Trophoblast cell (in vitro differentiated cells and primary cell): ENCODE data around the gene HDGFL2.

Experiments
- DNase-seq, 2 donors: peaks; one replicate each; pipeline ENCODE4 v3.0.0-alpha.2; 2016
- H2AFZ ChIP-seq: 2 replicates; pipeline ENCODE4 v1.6.1; 2013; ENCODE audit warnings: low read length, moderate library complexity, mild to moderate bottlenecking; ENCODE audit not compliant: insufficient read depth, poor library complexity
- H2AK5ac ChIP-seq: 2 replicates; pipeline ENCODE4 v1.6.1; 2013; ENCODE audit warnings: mild to moderate bottlenecking, low read length
- H2BK120ac ChIP-seq: 2 replicates; pipeline ENCODE4 v1.6.1; 2013; ENCODE audit warnings: low read length, mild to moderate bottlenecking, moderate library complexity; ENCODE audit not compliant: insufficient read depth, poor library complexity
- H2BK12ac ChIP-seq: 2 replicates; pipeline ENCODE4 v1.6.1; 2013; ENCODE audit warnings: mild to moderate bottlenecking, low read length, moderate library complexity
- H2BK5ac ChIP-seq: 2 replicates; pipeline ENCODE4 v1.6.1; 2013; ENCODE audit warnings: low read length, low read depth, moderate library complexity, mild to moderate bottlenecking; ENCODE audit not compliant: poor library complexity
- H3K14ac ChIP-seq: 2 replicates; pipeline ENCODE4 v1.6.1; 2013; ENCODE audit warnings: mild to moderate bottlenecking, low read length
- H3K18ac ChIP-seq: 2 replicates; pipeline ENCODE4 v1.6.1; 2013; ENCODE audit warnings: mild to moderate bottlenecking, low read length
- H3K23ac ChIP-seq: 2 replicates; pipeline ENCODE4 v1.6.1; 2013; ENCODE audit warnings: low read length
- H3K27ac ChIP-seq: 2 replicates; pipeline ENCODE4 v1.5.1; 2013; ENCODE audit warnings: low read depth, mild to moderate bottlenecking, inconsistent platforms, low read length, moderate library complexity
- H3K27me3 ChIP-seq: 2 replicates; pipeline ENCODE4 v1.6.1; 2013; ENCODE audit warnings: inconsistent platforms, mild to moderate bottlenecking, low read length, moderate library complexity; ENCODE audit not compliant: insufficient read depth
- H3K36me3 ChIP-seq, 2 experiments: 1 replicate in 1 of 2; 2 replicates in 1 of 2; pipeline ENCODE4 v1.6.1; 2013; ENCODE audit warnings: low read length in 2 of 2, mild to moderate bottlenecking in 2 of 2, moderate library complexity in 1 of 2; ENCODE audit not compliant: insufficient read depth in 2 of 2, control insufficient read depth in 1 of 2
- H3K4ac ChIP-seq: 2 replicates; pipeline ENCODE4 v1.6.1; 2013; ENCODE audit warnings: low read depth, mild to moderate bottlenecking, low read length, moderate library complexity
- H3K4me1 ChIP-seq, 2 experiments: 1 replicate in 1 of 2; 2 replicates in 1 of 2; pipeline ENCODE4 v1.6.1; 2013; ENCODE audit warnings: low read length in 2 of 2, mild to moderate bottlenecking in 2 of 2, moderate library complexity in 1 of 2; ENCODE audit not compliant: insufficient read depth in 2 of 2, control insufficient read depth in 1 of 2
- H3K4me2 ChIP-seq: 2 replicates; pipeline ENCODE4 v1.6.1; 2013; ENCODE audit warnings: inconsistent platforms, mild to moderate bottlenecking, low read length, moderate library complexity
- H3K4me3 ChIP-seq: 2 replicates; pipeline ENCODE4 v1.5.1; 2013; ENCODE audit warnings: mild to moderate bottlenecking, low read depth, low read length, inconsistent platforms
- H3K79me1 ChIP-seq: one replicate; pipeline ENCODE4 v1.6.1; 2013; ENCODE audit warnings: low read length
- H3K79me2 ChIP-seq: 2 replicates; pipeline ENCODE4 v1.6.1; 2013; ENCODE audit warnings: low read length, mild to moderate bottlenecking; ENCODE audit not compliant: control insufficient read depth, insufficient read depth, poor library complexity
- H3K9ac ChIP-seq: 2 replicates; pipeline ENCODE4 v1.6.1; 2013; ENCODE audit warnings: mild to moderate bottlenecking, low read length
- H3K9me3 ChIP-seq: 2 replicates; pipeline ENCODE4 v1.6.1; 2013; ENCODE audit warnings: low read depth, mild to moderate bottlenecking, control low read depth, inconsistent platforms, low read length; ENCODE audit not compliant: insufficient read depth
- H4K12ac ChIP-seq: 2 replicates; pipeline ENCODE4 v1.6.1; 2013; ENCODE audit warnings: low read depth, mild to moderate bottlenecking, low read length, moderate library complexity
- H4K8ac ChIP-seq: 2 replicates; pipeline ENCODE4 v1.6.1; 2013; ENCODE audit warnings: low read depth, mild to moderate bottlenecking, low read length, moderate library complexity
- H4K91ac ChIP-seq: one replicate; pipeline ENCODE4 v1.6.1; 2013; ENCODE audit warnings: low read depth, mild to moderate bottlenecking, low read length, moderate library complexity
- WGBS: extraction: QIAGEN DNeasy Blood & Tissue Kit; methylation state at CpG from one replicate; pipeline ENCODE4 v1.1.7; 2013; ENCODE audit warnings: missing lambda C conversion rate; ENCODE audit not compliant: insufficient read length, insufficient coverage; ENCODE audit errors: extremely low coverage; 5-methylcytosine and 5-hydroxymethylcytosine counted together

The HDGFL2 gene

GRCh38 chr19:4443188-4443587, 28.9 kb upstream of the HDGFL2 start:
- Histone ChIP-seq H4K8ac (no peak overlapping the region), H4K12ac (no peak overlapping the region), H3K18ac (no peak overlapping the region), H3K4me2 (no peak overlapping the region), H3K9me3 (peaks cover 3% of the 10 kb centered on the region), H3K27me3 (no peaks in the 10 kb centered on the region), H4K91ac (no peak overlapping the region), H3K23ac (no peak overlapping the region), H3K27ac (no peak overlapping the region), H2BK12ac (no peak overlapping the region), H3K4me1 (no peaks in the 10 kb centered on the region), H2AFZ (no peak overlapping the region), H3K4me3 (no peak overlapping the region), H2BK5ac (no peak overlapping the region), H3K79me1 (no peaks in the 10 kb centered on the region), H3K14ac (no peak overlapping the region), H3K9ac (no peak overlapping the region), H3K4ac (no peak overlapping the region), H3K79me2 (no peaks in the 10 kb centered on the region), H3K36me3 (peaks cover 78% of the 10 kb centered on the region in 2 experiments), H2BK120ac (no peak overlapping the region), H2AK5ac (no peak overlapping the region)
- no CpG with 5 or more reads among the region's 15 CpGs for WGBS
- no peak for DNase-seq

GRCh38 chr19:4443966-4444764, 27.9 kb upstream of the HDGFL2 start:
- H3K4me3 ChIP-seq = no peak overlapping the region
- no CpG with 5 or more reads among the region's 20 CpGs for WGBS
- no peaks in the 10 kb centered on the region for H3K27me3 ChIP-seq
- no peak overlapping the region for H3K27ac ChIP-seq
- H3K4me1 ChIP-seq = no peaks in the 10 kb centered on the region
- no peak overlapping the region for H3K4me2 ChIP-seq
- no peak overlapping the region for H2AK5ac ChIP-seq
- H3K18ac ChIP-seq = no peak overlapping the region
- H3K23ac ChIP-seq = no peak overlapping the region
- H3K9me3 ChIP-seq = peaks cover 3% of the 10 kb centered on the region
- no peak overlapping the region for H4K12ac ChIP-seq
- H2BK5ac ChIP-seq = no peak overlapping the region
- H2AFZ ChIP-seq = no peak overlapping the region
- peaks cover 83 to 85% of the 10 kb centered on the region in 2 experiments for H3K36me3 ChIP-seq
- H3K79me1 ChIP-seq = no peaks in the 10 kb centered on the region
- no peak overlapping the region for H3K14ac ChIP-seq
- H4K91ac ChIP-seq = no peak overlapping the region
- H2BK12ac ChIP-seq = no peak overlapping the region
- no peak overlapping the region for H3K9ac ChIP-seq
- no peaks in the 10 kb centered on the region for H3K79me2 ChIP-seq
- no peak for DNase-seq
- H3K4ac ChIP-seq = no peak overlapping the region
- H4K8ac ChIP-seq = no peak overlapping the region
- H2BK120ac ChIP-seq = no peak overlapping the region

GRCh38 chr19:4444765-4445741, 27.0 kb upstream of the HDGFL2 start:
- H2AFZ ChIP-seq = no peak overlapping the region
- H4K8ac ChIP-seq = no peak overlapping the region
- H2BK120ac ChIP-seq = no peak overlapping the region
- no CpG with 5 or more reads among the region's 36 CpGs for WGBS
- H3K23ac ChIP-seq = no peak overlapping the region
- H2BK5ac ChIP-seq = no peak overlapping the region
- no peaks in the 10 kb centered on the region for H3K4me1 ChIP-seq
- H3K4ac ChIP-seq = no peak overlapping the region
- H3K79me2 ChIP-seq = no peaks in the 10 kb centered on the region
- no peak for DNase-seq
- no peaks in the 10 kb centered on the region for H3K27me3 ChIP-seq
- no peak overlapping the region for H3K4me3 ChIP-seq
- no peak overlapping the region for H2AK5ac ChIP-seq
- H3K36me3 ChIP-seq = peaks cover 79 to 80% of the 10 kb centered on the region in 2 experiments
- no peak overlapping the region for H4K12ac ChIP-seq
- no peaks in the 10 kb centered on the region for H3K79me1 ChIP-seq
- H3K4me2 ChIP-seq = no peak overlapping the region
- H4K91ac ChIP-seq = no peak overlapping the region
- H3K18ac ChIP-seq = no peak overlapping the region
- H3K27ac ChIP-seq = no peak overlapping the region
- no peak overlapping the region for H2BK12ac ChIP-seq
- H3K9ac ChIP-seq = no peak overlapping the region
- H3K14ac ChIP-seq = no peak overlapping the region
- peaks cover 3% of the 10 kb centered on the region for H3K9me3 ChIP-seq

GRCh38 chr19:4445963-4446703, 26.0 kb upstream of the HDGFL2 start:
- Histone ChIP-seq H3K4ac (no peak overlapping the region), H3K14ac (no peak overlapping the region), H3K4me1 (no peaks in the 10 kb centered on the region), H4K12ac (peak overlapping the region; percentile 5), H3K27me3 (no peaks in the 10 kb centered on the region), H4K8ac (no peak overlapping the region), H4K91ac (no peak overlapping the region), H2AFZ (no peak overlapping the region), H3K27ac (no peak overlapping the region), H2BK12ac (no peak overlapping the region), H2BK120ac (no peak overlapping the region), H3K9me3 (peaks cover 3% of the 10 kb centered on the region), H2AK5ac (no peak overlapping the region), H3K4me3 (no peak overlapping the region), H3K79me2 (no peaks in the 10 kb centered on the region), H3K36me3 (peaks cover 74 to 75% of the 10 kb centered on the region in 2 experiments), H2BK5ac (no peak overlapping the region), H3K23ac (no peak overlapping the region), H3K4me2 (no peak overlapping the region), H3K18ac (no peak overlapping the region), H3K79me1 (no peaks in the 10 kb centered on the region), H3K9ac (no peak overlapping the region)
- no CpG with 5 or more reads among the region's 58 CpGs for WGBS
- DNase-seq = no peak
